ENCODE measurements around the gene IFI27.

- TF ChIP-seq CTCF (IDR thresholded peaks at IDR 0.05; ENCODE audit: control extremely low read depth in 1 of 3, insufficient read depth in 1 of 3, low read depth in 1 of 3, low read length in 3 of 3) (no peak), YY1 (IDR thresholded peaks at IDR 0.05; ENCODE audit: low read depth, low read length) (no peak), GABPA (IDR thresholded peaks at IDR 0.05; ENCODE audit: borderline replicate concordance, insufficient read depth, low read length) (no peak), SP2 (IDR thresholded peaks at IDR 0.05; ENCODE audit: low read length) (no peak), CEBPB (IDR thresholded peaks at IDR 0.05; ENCODE audit: low read depth, low read length) (no peak), POLR2A (IDR thresholded peaks at IDR 0.05; ENCODE audit: control extremely low read depth in 1 of 2, low read depth in 2 of 2, low read length in 2 of 2) (no peak), SP4 (IDR thresholded peaks at IDR 0.05; ENCODE audit: low read length) (no peak), TBP (IDR thresholded peaks at IDR 0.05; ENCODE audit: low read depth, low read length) (no peak), EZH2 (IDR thresholded peaks at IDR 0.05; ENCODE audit: low read depth, low read length, severe bottlenecking) (no peak), CHD1 (IDR thresholded peaks at IDR 0.05; ENCODE audit: low read depth, low read length) (no peak), SP1 (IDR thresholded peaks at IDR 0.05; ENCODE audit: low read depth, low read length) (no peak), POLR2AphosphoS5 (IDR thresholded peaks at IDR 0.05; ENCODE audit: low read depth, low read length) (no peak), RXRA (IDR thresholded peaks at IDR 0.05; ENCODE audit: insufficient read depth, low read depth, low read length) (no peak), TAF1 (IDR thresholded peaks at IDR 0.05; ENCODE audit: low read depth, low read length) (no peak)
These were observed 4.1 kb downstream of the IFI27 start for GRCh38 chr14:94114589-94115057.
